Measurements from ENCODE around the gene ACR. TPM values are rescaled to one million over a fixed set of nuclear protein-coding genes. Genes with fewer than 3 reads are reported as not detected.

ACR gene
- total RNA-seq, 1 donor: 1.4 TPM

DNA sequence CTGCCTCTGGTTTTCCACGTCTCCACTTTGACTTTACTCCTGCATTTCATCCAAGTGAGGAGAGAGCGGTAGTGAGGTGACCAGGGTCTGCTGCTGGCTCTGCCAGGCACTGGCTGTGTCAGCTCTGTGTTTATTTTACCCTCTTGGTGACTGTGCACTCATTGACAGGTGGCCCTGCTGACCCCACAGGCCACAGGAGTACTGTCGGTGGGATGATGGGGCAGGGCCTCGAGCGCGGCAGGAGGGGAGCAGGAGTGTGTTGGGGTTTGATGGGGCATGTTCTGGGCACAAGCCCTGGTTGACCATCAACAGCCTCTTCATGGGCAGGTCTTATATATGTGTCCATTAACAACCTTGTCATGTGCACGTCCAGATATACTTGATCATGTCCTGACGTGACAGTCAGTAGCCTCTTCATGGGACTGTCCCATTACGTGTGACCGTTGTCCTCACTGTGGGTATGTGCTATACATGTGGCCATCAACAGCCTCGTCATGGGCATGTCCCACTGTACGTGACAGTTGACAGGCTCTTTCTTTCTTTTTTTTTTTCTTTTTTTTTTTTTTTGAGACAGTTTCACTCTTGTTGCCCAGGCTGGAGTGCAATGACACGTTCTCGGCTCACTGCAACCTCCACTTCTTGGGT, 31.4 kb upstream of the ACR start:
- DNase-seq (ENCODE audit: insufficient read length, low spot score, missing footprints): peak; percentile 82
- Histone ChIP-seq H3K36me3 (ENCODE audit: insufficient read depth, low read length) (no peaks in the 10 kb centered on the region), H3K4me3 (ENCODE audit: insufficient read depth, low read length) (no peak overlapping the region), H2AFZ (ENCODE audit: low read length) (no peak overlapping the region), H3K9me3 (ENCODE audit: low read depth, low read length) (no peaks in the 10 kb centered on the region), H4K20me1 (ENCODE audit: insufficient read depth, low read length) (no peaks in the 10 kb centered on the region), H3K79me2 (ENCODE audit: insufficient read depth, low read length) (no peaks in the 10 kb centered on the region), H3K4me2 (ENCODE audit: insufficient read depth, low read length) (no peak overlapping the region), H3K27ac (ENCODE audit: low read depth, low read length) (no peak overlapping the region), H3K4me1 (ENCODE audit: insufficient read depth, low read length) (no peaks in the 10 kb centered on the region), H3K27me3 (ENCODE audit: insufficient read depth, low read length) (no peaks in the 10 kb centered on the region)
- TF ChIP-seq, protein P1, sequence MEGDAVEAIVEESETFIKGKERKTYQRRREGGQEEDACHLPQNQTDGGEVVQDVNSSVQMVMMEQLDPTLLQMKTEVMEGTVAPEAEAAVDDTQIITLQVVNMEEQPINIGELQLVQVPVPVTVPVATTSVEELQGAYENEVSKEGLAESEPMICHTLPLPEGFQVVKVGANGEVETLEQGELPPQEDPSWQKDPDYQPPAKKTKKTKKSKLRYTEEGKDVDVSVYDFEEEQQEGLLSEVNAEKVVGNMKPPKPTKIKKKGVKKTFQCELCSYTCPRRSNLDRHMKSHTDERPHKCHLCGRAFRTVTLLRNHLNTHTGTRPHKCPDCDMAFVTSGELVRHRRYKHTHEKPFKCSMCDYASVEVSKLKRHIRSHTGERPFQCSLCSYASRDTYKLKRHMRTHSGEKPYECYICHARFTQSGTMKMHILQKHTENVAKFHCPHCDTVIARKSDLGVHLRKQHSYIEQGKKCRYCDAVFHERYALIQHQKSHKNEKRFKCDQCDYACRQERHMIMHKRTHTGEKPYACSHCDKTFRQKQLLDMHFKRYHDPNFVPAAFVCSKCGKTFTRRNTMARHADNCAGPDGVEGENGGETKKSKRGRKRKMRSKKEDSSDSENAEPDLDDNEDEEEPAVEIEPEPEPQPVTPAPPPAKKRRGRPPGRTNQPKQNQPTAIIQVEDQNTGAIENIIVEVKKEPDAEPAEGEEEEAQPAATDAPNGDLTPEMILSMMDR (IDR thresholded peaks at IDR 0.05; ENCODE audit: extremely low read depth, low read depth, low read length): no peak

- Histone ChIP-seq H3K27me3 (ENCODE audit: insufficient read depth, low read length) (no peaks in the 10 kb centered on the region), H3K4me2 (ENCODE audit: insufficient read depth, low read length) (no peak overlapping the region), H3K9me3 (ENCODE audit: low read depth, low read length) (no peaks in the 10 kb centered on the region), H2AFZ (ENCODE audit: low read length) (no peak overlapping the region), H3K4me3 (ENCODE audit: insufficient read depth, low read length) (no peak overlapping the region), H3K27ac (ENCODE audit: low read depth, low read length) (no peak overlapping the region), H3K79me2 (ENCODE audit: insufficient read depth, low read length) (no peaks in the 10 kb centered on the region), H3K4me1 (ENCODE audit: insufficient read depth, low read length) (no peaks in the 10 kb centered on the region), H4K20me1 (ENCODE audit: insufficient read depth, low read length) (no peaks in the 10 kb centered on the region), H3K36me3 (ENCODE audit: insufficient read depth, low read length) (no peaks in the 10 kb centered on the region)
- TF ChIP-seq, protein P1 (IDR thresholded peaks at IDR 0.05; ENCODE audit: extremely low read depth, low read depth, low read length): no peak
- peak; percentile 74 for DNase-seq (ENCODE audit: insufficient read length, low spot score, missing footprints)
These were observed 29.5 kb upstream of the ACR start for GRCh38 chr22:50708474-50708873.

DNA sequence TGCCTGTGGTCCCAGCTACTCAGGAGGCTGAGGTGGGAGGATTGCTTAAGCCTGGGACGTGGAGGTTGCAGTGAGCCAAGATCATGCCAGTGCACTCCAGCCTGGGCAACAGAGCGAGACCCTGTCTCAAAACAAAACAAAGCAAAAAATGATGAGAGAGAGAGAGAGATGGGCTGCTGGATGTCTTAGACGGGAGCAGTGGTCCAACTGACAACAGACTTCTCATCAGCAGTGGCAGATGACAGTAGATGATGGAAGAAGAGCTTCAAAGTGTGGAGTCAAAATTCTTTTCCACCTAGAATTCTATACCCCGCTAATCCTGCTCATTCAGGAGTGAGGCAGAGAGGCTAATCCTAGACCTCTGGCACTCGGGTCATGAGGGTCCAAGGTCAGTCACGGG, 29.0 kb upstream of the ACR start:
- H2AFZ ChIP-seq (ENCODE audit: low read length): no peak overlapping the region
- no peak overlapping the region for H3K4me2 ChIP-seq (ENCODE audit: insufficient read depth, low read length)
- TF ChIP-seq, protein P1 (IDR thresholded peaks at IDR 0.05; ENCODE audit: extremely low read depth, low read depth, low read length): no peak
- H3K27me3 ChIP-seq (ENCODE audit: insufficient read depth, low read length): no peaks in the 10 kb centered on the region
- no peak overlapping the region for H3K4me3 ChIP-seq (ENCODE audit: insufficient read depth, low read length)
- H4K20me1 ChIP-seq (ENCODE audit: insufficient read depth, low read length): no peaks in the 10 kb centered on the region
- no peaks in the 10 kb centered on the region for H3K79me2 ChIP-seq (ENCODE audit: insufficient read depth, low read length)
- H3K4me1 ChIP-seq (ENCODE audit: insufficient read depth, low read length): no peaks in the 10 kb centered on the region
- no peak for DNase-seq (ENCODE audit: insufficient read length, low spot score, missing footprints)
- no peaks in the 10 kb centered on the region for H3K9me3 ChIP-seq (ENCODE audit: low read depth, low read length)
- H3K36me3 ChIP-seq (ENCODE audit: insufficient read depth, low read length): no peaks in the 10 kb centered on the region
- H3K27ac ChIP-seq (ENCODE audit: low read depth, low read length): no peak overlapping the region

DNA sequence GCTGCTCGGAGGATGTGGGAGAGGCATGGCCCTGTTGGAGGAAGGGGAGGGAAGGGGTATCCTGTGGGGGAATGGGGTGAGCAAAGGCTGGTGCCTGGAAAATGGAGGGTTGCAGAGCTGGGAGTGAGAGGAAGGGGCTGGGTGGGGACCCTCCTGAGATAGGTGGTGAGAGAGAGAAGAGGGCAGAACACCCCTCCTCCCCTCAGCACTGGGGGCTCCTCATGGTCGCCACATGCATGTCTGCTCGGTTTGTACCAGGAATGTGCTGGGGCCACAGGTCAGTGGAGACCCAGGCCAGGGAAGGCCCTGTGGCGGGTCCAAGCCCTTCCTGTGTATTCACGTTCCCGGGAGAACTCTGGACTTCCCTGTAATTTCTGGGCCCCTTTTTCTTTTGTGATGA, 27.8 kb upstream of the ACR start:
- H3K79me2 ChIP-seq (ENCODE audit: insufficient read depth, low read length): no peaks in the 10 kb centered on the region
- no peaks in the 10 kb centered on the region for H3K4me1 ChIP-seq (ENCODE audit: insufficient read depth, low read length)
- H3K27ac ChIP-seq (ENCODE audit: low read depth, low read length): no peak overlapping the region
- peak; percentile 45 for DNase-seq (ENCODE audit: insufficient read length, low spot score, missing footprints)
- no peaks in the 10 kb centered on the region for H3K36me3 ChIP-seq (ENCODE audit: insufficient read depth, low read length)
- H2AFZ ChIP-seq (ENCODE audit: low read length): no peak overlapping the region
- TF ChIP-seq, protein P1 (IDR thresholded peaks at IDR 0.05; ENCODE audit: extremely low read depth, low read depth, low read length): no peak
- H3K4me2 ChIP-seq (ENCODE audit: insufficient read depth, low read length): no peak overlapping the region
- H3K4me3 ChIP-seq (ENCODE audit: insufficient read depth, low read length): no peak overlapping the region
- H4K20me1 ChIP-seq (ENCODE audit: insufficient read depth, low read length): no peaks in the 10 kb centered on the region
- no peaks in the 10 kb centered on the region for H3K27me3 ChIP-seq (ENCODE audit: insufficient read depth, low read length)
- no peaks in the 10 kb centered on the region for H3K9me3 ChIP-seq (ENCODE audit: low read depth, low read length)
